ENCODE results near the gene RMND1.

GRCh38 chr6:151440930-151441329 lies 11.0 kb downstream of the RMND1 start:
- no peak for TF ChIP-seq FOXA1 (IDR thresholded peaks at IDR 0.05)
- TF ChIP-seq HDGF (IDR thresholded peaks at IDR 0.05; ENCODE audit: borderline replicate concordance), result no peak
